Left cardiac atrium (tissue), 4 donors: ENCODE measurements around the gene MADD. TPM values are rescaled to one million over a fixed set of nuclear protein-coding genes. Genes with fewer than 3 reads are reported as not detected.
"Not testable (repeated sequence)": the region's sequence is repeated elsewhere in the genome, so short reads cannot be mapped to it uniquely, and the experiment has no call there.

Source experiments
- ATAC-seq, 2 donors: fragments of 200-7000 bp; cut with Tn5 transposase; one replicate each; pipeline ENCODE4 v1.9.1; 2020; ENCODE audit warnings: mild to moderate bottlenecking in 2 of 2, moderate library complexity in 2 of 2
- DNase-seq: peaks from one replicate; pipeline ENCODE4 v3.0.0-alpha.2; 2020
- intact Hi-C, 2 donors: fragments of 100-400 bp; cut with DNase I; formaldehyde crosslinking; loops; one replicate each; pipeline versions ENCODE4 v1.14.1 to v1.15.1; 2022 to 2023
- total RNA-seq, 2 donors: library from RNA; stranded (reverse); fragmentation: NEBNext Ultra II Directional; extraction: Animal tissue kit (Norgen Biotek cat#: 25700); gene quantifications; one replicate each; pipeline ENCODE4 v1.2.1, GENCODE V29; 2021
- donor health status: DM: no; HTN: yes; CAD: no.
- donor health status: DM: no; HTN: yes; CAD: no; lungs with severe emphysema.
- donor health status: DM: yes; HTN: yes; CAD: no.
- donor health status: Dilated cardiomyopathy.

MADD gene
- total RNA-seq, 2 donors from 2014 or later, result 29.5 to 37.0 TPM

DNA sequence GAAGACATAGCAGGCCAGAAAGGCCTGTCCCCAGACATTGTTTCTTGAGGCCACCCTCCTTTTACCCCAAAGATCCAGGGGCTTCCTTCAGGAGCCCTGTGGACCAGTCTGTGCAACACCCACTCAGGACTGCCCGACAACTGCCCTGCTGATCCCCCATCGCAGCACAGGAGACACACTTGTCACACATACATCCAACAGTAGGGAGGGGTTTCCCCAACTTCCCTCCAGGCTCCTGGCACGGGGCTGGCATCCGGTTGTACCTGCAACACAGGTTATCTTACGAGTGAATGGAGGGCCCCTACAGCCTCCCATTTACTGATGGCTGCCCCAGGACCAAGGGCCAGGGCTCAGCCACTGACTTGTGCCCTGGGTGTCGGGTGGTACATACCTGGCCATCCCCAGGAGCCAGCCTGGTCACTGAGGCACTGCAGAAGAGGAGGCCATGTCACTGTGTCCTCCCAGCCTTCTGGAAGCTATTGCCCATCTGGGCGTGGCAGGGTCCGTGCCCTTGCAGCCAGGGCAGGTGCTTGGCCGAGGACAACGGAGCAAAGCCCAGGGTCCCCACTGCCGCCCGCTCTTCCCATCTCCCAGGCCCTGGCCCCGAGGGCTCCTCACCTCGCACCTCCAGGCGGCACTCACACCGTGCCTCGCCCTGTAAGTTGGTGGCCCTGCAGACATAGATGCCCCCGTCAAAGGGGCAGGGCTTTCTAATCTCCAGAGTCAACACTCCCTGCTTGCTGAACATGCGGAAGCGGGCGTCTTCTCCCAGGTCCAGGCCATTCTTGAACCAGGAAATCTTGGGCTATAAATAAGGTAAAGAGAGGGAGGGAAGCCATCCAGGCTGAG lies 61.7 kb downstream of the MADD start:
- intact Hi-C loops, result no loop called here
- no peak for ATAC-seq
- DNase-seq, result no peak

DNA sequence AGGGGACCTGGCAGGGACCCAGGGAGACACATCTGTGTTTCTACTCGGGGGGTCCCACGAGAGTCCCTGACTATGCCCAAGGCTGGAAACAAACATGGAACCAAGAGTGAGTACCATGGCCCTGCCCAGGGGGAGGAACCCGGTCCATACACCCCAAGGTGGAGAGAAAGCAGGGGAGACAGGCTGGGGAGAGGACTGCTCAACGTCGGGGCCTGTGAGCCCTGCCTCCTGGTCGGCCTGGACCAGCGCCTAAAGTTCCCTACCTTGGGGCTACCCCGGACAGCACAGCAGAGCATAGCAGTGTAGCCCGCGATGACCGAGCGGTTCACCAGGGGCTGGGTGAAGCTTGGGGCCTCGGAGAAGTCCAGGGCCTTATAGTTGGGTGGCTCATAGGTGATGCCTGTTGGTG lies 62.4 kb downstream of the MADD start:
- ATAC-seq, result no peak
- DNase-seq, result no peak
- intact Hi-C loops, result no loop called here

DNA sequence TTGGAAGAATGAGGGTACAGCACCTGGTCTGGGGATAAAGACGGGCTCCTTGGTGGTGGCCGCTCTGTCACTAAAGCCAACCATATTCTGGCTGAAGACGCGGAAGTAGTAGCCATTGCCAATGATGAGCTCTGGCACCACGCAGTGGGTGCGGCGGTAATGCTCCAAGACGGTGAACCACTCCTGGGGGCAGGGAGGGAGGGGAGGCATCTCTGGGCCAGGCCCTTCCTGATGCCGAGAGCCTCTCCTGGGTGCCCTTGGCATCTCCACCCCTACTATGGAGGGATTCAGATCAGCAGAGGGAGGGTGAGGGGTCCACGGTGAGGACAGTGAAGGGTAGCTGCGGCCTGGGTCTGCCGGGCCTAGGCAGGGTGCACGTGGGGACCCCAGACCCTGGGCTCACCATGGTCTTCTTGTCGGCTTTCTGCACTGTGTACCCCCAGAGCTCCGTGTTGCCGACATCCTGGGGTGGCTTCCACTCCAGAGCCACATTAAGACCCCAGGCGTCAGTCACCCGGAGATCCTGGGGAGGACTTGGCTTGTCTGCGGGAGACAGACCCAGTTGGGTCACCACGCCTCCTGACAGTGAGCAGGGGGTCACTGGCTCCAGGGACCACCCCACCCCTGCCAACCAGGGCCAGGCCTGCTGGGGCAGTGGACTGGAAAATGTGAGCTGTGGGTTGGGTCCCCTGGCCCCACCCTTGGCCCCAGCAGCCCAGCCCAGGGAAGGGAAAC lies 63.0 kb downstream of the MADD start:
- no peak for ATAC-seq
- no peak for DNase-seq
- intact Hi-C loops, result no loop called here

DNA sequence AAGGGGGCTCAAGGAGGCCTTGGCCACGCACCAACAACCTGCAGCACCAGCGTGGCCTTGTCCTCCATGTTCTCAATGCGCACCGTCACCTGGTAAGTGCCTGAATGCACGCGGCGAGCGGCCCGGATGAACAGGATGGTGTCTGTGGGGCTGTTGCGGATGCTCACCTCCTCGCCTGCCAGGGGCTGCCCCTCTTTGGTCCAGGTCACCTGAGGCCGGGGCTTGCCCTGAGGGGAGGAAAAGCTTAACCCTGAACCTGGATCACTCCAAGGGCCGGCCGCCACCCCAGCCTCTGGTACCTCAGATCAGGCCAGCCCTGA lies 63.6 kb downstream of the MADD start:
- no peak for ATAC-seq
- DNase-seq, result no peak
- intact Hi-C loops, result no loop called here

DNA sequence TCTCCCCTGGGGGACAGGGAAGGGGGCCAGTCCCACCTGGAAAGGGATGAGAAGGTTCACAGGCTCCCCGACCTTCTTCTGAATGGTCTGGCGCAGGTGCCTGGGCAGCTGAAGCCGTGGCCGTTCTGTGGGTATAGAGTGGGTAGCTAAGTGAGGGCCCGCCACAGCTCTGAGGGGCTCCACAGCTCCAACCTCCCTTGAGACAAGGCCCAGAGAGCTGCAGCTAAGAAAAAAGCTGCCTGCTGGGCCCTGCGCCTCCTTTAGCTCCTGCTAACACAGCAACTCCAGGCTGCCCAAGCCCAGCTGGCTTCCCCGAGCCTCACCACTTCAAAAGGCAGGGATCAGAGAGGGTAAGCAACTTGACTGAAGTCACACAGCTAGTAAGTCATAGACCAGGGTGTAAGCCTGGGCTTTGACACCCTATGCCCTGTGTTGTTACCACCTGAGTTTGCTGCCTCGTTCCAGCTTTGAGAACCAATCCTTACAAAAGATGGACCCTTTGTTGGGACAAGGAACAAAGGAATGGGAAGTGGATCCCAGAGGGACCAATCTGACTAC lies 64.0 kb downstream of the MADD start:
- intact Hi-C loops, result no loop called here
- ATAC-seq, result no peak

DNA sequence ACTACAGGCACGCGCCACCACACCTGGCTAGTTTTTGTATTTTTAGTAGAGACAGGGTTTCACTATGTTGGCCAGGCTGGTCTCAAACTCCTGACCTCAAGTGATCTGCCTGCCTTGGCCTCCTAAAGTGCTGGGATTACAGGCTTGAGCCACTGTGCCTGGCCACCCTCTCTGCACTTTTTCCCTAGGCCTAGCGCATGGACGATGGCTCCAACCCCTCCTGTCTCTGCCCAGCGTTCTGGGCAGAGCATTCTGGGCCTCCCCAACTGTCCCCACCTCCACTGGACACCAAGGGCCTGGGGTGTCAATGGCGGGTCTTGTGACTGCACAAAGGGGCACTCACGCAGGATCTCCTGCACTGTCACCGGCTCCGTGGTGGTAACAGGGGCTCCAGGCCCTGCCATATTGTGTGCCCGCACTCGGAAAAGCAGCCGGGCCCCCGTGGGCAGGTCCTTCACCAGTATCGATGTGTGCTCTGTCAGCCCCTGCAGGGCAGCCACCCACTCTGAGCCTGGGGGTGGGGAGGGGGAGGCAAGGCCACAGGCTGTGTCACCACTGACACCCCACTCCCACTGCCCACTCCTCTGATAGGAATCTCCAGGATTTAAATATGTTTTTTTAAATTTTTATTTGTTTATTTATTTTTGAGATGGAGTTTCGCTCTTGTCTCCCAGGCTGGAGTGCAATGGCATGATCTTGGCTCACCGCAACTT lies 64.9 kb downstream of the MADD start:
- ATAC-seq, DNase-seq, intact Hi-C loops: not testable (repeated sequence)

More for the DNA sequence above, 64.0 kb downstream of the MADD start:
- DNase-seq, result no peak

DNA sequence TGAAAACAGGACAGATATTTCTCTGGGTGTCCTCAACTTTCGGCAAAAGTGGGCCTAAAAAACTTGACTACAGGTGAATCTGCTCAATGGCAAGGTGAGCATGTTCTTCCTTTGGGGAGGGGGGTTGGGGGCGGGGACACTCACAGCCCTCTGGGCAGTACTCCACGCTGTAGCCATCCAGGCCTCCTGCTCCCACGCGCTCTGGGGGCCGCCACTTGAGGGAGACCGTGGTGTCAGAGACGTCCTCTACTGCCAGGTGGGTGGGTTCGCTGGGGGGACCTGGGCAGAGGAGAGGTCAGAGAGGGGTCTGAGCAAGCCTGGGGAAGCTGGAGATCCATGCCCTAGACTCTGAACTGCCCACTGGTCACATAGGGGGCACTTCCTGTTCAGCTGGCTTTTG lies 65.8 kb downstream of the MADD start:
- DNase-seq (no peak), ATAC-seq (no peak)
- intact Hi-C loops, result no loop called here

DNA sequence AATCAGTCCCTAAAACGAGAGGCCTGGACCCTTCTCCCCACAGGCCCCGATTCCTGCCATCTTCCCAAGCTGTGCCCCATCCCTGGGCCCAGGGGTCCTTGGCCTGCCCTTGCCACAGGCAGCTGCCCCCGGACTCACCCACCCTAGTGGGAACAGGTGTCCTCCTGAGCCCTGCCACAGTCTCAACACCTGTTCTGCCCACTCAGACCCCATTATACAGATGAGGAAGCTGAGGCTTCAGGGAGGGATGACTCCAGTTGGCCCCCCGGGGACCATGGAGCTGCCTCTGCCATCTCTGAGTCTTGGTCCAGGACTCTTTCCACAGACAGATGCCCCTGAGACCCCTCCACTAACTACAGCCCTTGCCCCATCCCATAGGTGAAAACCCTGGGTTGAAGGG lies 66.7 kb downstream of the MADD start:
- intact Hi-C loops, result no loop called here
- ATAC-seq (no peak), DNase-seq (peak; percentile 15)

DNA sequence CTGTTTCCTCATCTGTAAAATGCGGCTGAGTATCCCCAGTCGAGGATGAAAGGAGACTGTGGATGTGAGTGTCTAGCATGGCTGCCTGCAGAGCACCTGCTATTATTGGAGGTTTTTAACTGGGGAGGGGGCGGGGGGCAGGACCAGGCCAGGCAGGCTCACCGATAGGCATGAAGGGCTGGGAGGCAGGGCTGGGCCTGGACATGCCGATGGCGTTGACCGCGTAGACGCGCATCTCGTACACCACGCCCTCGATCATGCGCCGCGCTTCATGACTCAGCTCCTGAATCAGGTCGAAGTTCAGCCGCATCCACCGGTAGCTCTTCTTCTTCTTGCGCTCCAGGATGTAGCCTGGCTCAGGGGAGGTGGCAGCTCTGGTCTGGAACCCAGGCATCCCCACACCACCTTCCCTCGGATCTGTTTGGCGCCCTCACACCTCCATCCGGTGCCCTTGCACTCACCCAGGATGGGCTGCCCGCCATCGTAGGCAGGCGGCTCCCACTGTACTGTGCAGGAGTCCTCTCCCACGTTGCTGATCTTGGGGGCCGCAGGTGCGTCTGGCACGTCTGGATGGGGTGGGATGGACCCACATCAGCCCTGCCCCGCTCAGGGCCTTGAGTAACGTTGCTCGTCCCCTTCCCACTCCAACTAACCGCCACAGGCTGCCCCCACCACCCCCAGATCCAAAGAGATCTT lies 67.4 kb downstream of the MADD start:
- ATAC-seq (peak in 1 of 2 donors; percentile 1), DNase-seq (peak; percentile 22)
- intact Hi-C loops, result no loop called here

DNA sequence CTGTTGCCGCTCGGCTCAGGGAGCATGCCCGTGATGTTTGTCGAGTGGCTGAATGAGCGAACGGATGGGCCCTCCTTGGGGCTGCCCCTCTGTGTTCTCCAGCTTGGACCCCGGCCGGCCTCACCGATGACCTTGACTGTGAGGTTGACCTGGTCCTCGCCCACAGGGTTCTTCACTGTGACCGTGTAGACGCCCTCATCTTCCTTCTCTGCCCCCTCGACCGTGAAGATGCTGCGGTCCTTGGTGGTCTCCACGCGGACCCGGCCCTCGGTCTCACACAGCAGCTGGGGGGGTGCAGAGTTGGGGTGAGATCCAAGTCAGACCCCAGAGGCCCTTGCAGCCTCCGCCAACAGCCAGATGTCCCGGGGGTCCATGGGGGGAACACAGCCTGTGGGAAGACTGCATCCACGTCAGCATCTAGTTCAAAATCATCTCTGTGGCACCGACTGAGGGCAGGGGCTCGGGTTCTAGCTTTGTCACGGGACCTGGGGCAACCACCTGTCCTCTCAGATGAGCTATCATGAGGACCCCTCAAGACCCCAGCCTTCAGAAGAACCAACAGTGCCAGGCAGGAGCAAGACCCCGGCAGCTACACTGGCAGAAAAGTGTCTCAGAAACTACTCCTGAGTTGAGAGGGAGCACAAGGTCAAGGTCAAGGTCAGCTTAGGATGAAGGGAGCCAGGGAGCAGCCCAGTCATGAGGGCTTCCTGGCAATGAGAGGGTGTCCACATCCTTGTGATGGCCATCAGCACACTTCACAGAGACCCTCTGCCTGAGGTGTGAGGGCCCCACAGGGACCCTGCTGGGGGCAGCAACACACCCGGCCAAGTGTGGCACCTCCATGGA lies 68.7 kb downstream of the MADD start:
- DNase-seq (no peak), ATAC-seq (no peak)
- intact Hi-C loops, result no loop called here

DNA sequence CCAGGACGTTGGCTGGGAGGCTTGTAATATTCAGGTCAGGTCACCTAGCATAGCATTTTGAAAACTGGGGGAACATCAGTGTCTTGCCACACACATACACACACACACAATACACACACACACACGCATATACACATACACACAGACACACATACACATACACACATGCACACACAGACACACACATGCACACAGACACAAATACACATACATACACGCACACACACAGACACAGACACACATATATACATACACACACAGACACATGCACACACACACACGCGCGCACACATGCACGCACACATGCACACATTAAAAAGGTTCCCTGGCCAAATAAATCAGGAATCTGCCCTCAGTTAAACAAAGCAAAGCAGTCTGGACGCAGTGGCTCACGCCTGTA lies 70.1 kb downstream of the MADD start:
- intact Hi-C loops, result no loop called here
- DNase-seq (no peak), ATAC-seq (no peak)

DNA sequence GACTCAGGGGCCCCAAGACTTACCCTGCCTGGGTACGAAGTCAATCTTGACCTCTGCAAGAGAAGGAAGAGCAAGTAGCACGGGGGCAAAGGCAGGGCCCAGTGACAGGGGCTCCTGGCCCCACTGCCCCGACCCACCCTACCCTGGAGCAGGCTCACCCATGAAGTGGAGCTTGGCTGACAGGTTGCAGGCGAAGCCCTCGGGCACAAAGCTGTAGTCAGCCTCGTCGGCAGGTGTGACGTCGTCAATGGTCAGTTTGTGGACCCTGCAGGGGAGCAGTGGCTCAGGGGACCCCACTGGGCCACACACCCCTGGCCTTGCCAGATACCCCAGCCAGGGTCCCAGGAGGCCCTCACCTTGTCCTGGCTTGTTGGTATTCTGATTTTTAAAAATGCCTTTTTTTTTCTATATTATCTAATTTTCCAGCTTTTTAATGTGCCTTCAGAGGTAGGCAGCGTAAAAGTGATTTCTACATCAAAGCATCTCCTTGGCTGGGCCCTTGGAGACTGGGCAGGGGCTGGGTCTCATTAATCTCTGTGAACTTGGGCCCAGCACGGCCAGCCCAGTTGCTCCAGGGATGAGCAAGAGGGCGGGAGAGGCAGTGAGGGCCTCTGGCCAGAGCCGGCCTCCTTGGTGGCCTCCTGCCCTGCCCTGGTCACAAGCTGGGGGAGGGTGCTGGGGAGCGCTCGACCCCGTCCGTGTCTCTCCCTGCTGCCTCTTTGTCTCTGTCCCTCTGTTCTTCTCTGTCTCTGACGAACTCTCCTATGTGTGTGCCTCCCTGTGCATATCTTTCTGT lies 71.2 kb downstream of the MADD start:
- DNase-seq (no peak), ATAC-seq (peak; percentile 10 to 11)
- intact Hi-C loops, result no loop called here

DNA sequence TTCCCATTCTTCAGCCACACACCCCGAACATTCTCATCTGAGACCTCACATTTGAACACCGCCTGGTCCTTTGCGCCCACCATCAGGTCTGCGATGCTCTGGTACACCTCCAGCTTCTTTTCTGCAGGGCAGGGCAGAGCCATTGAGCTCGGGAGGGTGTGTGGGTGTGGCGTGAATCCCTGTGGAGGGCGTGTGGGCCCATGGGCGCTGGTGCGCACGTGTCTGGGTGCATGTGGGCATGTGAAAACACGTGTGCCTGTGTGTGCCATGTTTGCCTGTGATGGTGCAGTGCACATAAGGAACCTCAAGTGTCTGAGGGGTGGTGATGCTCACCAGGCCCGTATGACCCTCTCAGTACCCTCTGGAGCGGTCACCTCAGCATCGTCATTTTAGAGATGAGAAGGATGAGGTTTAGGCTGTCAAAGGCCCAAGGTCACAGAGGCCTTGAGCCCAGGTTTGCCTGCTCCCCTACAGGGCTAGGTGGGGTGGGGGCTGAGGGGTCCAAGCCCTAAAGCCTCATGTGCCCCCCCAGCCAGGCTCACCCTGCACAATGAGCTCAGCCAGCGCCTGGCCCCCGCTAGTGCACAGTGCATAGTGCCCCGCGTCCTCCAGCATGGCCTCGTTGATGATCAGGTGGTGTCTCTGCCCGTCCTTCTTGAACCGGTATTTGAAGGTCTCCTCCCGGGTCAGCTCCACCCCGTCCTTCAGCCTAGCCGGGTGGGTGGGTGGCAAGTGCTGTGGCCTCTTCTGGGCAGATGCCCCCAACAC lies 72.3 kb downstream of the MADD start:
- intact Hi-C loops, result no loop called here
- DNase-seq (no peak), ATAC-seq (no peak)

DNA sequence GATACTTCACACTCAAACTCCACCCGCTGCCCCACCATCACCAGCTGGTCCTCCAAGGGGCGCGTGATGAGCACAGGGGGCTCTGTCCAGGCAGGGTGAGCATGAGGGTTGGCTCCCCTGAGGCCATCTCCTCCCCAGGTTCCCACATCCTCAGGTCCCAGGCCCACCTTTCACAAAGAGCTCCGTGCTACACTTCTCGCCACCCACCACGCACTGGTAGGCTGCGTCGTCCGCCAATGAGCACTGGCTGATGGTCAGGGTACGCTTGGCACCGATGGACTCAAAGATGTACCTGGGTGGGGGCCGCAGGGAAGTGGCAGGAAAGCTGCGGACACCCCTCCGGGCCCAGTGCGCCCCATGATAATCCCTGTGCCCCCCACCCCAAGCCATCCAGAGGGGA lies 72.9 kb downstream of the MADD start:
- intact Hi-C loops, result no loop called here
- DNase-seq (no peak), ATAC-seq (no peak)

DNA sequence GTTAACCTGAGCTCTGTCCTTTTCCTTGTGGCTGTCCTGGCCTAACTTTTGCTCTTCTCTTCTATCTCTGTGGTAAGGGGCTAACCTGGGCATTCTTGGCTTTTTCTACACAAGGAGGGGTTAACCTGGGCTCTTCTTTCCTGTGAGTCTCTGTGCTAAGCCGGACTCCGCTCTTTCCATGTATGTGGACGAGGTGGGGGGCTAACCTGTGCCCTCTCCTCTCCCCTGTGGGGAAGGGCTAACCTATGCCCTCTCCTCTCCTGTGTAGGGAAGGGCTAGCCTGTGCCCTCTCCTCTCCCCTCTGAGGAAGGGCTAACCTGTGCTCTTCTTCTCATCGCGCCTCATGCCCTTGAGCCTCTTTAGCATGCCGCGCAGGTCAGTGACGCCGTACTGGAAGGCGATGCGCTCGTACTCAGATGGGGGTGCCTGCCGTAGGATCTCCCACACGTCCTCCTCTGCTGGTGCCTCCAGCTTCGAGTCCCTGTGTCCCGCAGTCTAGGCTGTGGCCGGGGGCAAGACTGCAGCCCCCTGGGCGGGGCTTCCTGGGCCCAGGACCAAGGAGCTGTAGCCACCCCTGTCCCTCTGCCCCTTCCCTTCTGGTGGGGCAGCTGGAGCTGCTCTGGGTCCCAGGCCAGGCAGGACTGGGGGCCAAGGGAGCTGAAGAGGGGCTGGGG lies 76.1 kb downstream of the MADD start:
- ATAC-seq, result no peak
- DNase-seq, result no peak
- intact Hi-C loops, result no loop called here

DNA sequence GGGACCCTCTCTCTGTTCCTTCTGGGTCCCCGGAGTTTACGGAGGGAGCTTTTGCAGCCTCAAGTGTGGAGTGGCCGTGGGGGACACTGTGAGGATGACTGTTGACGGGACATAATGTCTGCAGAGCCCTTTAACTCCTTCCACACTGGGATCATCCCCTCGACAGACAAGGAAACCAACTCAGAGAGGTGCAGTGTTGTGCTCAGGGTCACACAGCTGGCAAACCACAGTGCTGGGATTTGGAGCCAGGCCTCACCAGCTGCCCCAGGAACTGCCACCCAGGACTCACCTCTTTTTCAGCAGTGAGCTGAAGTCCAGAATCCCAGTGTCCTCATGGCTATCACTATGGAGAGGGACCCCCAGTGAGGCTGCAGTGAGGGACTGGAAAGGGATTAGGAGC lies 77.2 kb downstream of the MADD start:
- intact Hi-C loops, result no loop called here
- DNase-seq (no peak), ATAC-seq (no peak)
